GM12873 (cell line): ENCODE data around the gene HTRA3.

Experiments
- TF ChIP-seq, protein P1 (sequence below): IDR thresholded peaks from 2 replicates; pipeline ENCODE4 v1.5.1; 2012; ENCODE audit warnings: low read depth, mild to moderate bottlenecking, moderate library complexity, low read length, control low read depth; ENCODE audit not compliant: insufficient read depth; ENCODE audit errors: missing control alignments

HTRA3 gene

GRCh38 chr4:8325291-8325973 lies 55.9 kb downstream of the HTRA3 start:
- TF ChIP-seq, protein P1, sequence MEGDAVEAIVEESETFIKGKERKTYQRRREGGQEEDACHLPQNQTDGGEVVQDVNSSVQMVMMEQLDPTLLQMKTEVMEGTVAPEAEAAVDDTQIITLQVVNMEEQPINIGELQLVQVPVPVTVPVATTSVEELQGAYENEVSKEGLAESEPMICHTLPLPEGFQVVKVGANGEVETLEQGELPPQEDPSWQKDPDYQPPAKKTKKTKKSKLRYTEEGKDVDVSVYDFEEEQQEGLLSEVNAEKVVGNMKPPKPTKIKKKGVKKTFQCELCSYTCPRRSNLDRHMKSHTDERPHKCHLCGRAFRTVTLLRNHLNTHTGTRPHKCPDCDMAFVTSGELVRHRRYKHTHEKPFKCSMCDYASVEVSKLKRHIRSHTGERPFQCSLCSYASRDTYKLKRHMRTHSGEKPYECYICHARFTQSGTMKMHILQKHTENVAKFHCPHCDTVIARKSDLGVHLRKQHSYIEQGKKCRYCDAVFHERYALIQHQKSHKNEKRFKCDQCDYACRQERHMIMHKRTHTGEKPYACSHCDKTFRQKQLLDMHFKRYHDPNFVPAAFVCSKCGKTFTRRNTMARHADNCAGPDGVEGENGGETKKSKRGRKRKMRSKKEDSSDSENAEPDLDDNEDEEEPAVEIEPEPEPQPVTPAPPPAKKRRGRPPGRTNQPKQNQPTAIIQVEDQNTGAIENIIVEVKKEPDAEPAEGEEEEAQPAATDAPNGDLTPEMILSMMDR = no peak

GRCh38 chr4:8326206-8326605 lies 56.7 kb downstream of the HTRA3 start:
- TF ChIP-seq, protein P1 = no peak

DNA sequence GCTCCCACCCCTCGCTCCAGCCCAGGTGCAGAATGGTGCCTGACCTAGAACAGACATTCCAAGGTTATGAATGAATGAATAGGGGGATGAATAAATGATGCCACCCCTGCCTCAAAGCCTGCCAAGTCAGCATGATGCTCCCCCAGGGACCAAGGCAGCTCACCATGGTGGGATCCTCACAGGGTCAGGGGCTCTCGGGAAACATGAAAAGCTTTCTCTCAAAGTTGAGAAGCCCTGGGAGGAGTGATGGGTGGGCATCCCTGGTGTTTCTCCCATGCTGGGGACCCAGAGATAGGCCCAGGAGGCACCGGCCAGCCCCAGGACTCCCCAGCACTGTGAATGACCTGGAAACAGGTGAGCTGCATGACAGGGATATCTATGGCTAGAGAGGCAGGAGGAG lies 58.9 kb downstream of the HTRA3 start:
- TF ChIP-seq, protein P1 = no peak

GRCh38 chr4:8328866-8329559 lies 59.5 kb downstream of the HTRA3 start:
- TF ChIP-seq, protein P1 = no peak

DNA sequence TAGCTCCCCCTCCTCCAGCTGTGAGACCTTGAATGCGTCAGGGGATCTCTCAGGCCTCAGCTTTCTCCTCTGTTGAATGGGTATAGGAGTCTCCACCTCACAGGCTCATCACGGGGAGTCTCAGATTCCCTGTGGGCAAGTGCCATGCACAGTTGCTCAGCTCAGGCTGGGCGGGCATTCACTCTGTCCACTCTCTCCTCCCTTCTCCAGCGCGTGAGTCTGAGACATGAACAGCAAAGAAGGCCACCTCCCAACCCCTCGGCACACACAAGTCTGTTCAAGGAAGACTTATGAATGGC lies 60.0 kb downstream of the HTRA3 start:
- TF ChIP-seq, protein P1 = no peak

DNA sequence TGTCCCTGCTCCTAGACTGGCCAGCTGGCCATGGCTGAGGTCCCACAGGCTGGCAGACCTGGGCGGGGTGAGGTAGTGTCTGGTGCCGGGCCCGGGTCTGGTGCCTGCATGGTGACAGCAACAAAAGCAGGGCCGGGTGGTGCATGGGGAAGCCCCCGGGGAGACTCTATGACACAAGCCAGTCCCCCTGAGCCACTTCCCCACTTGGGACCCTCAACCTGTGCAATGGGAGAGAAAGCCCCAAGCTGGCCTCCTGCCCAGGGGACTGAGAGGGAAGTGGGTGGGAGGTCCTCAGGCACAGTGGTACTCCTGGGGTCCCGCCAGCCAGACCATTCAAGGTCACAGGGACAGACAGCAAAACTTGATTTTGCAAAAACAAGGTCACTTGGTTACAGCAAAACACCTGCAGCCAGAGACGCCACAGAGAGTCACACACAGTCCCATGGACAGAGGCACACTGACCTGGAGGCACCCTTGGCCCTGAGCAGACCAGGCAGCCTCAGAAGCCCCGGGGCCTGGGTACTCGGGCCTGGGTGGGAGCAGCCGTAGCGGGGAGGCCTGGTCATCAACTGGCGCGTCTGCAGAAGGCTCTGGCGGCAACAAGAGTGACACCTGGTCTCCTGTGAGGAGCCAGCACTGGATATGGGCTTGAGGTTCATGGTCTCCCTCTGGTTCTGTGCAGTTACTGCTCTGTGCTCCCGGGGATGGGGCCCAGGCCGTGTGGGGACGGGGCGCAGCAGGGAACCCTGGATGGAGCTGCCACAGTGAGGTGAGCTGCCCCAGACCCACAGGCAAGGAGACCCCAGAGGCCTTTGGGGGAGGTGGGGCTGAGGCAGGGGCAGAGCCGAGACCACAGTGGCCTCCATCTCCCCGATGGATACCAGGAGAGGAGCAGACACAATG lies 60.6 kb downstream of the HTRA3 start:
- TF ChIP-seq, protein P1 = no peak
